Hepatocyte (in vitro differentiated cells): ENCODE data around the gene SLC22A6. TPM values are rescaled to one million over a fixed set of nuclear protein-coding genes. Genes with fewer than 3 reads are reported as not detected.

Source experiments
- DNase-seq: peaks from one replicate; pipeline ENCODE4 v3.0.0-alpha.2; 2016; ENCODE audit warnings: low spot score
- H2AFZ ChIP-seq: fragments of 200-600 bp; sonication (generic); 2 replicates; pipeline ENCODE4 v1.6.0; 2016; ENCODE audit warnings: antibody characterized with exemption, mild to moderate bottlenecking
- H3K27ac ChIP-seq: fragments of 200-600 bp; sonication (generic); 2 replicates; pipeline ENCODE4 v1.5.1; 2016; ENCODE audit warnings: mild to moderate bottlenecking
- H3K27me3 ChIP-seq: fragments of 200-600 bp; sonication (generic); 2 replicates; pipeline ENCODE4 v1.6.1; 2016
- H3K36me3 ChIP-seq: fragments of 200-600 bp; sonication (generic); replicated peaks from 2 replicates; pipeline ENCODE4 v1.5.1; 2016; ENCODE audit warnings: low read depth; ENCODE audit not compliant: insufficient read depth
- H3K4me1 ChIP-seq: fragments of 200-600 bp; sonication (generic); 2 replicates; pipeline ENCODE4 v1.5.1; 2016; ENCODE audit warnings: mild to moderate bottlenecking, moderate library complexity; ENCODE audit not compliant: insufficient read depth
- H3K4me2 ChIP-seq: fragments of 200-600 bp; sonication (generic); 2 replicates; pipeline ENCODE4 v1.6.0; 2016
- H3K4me3 ChIP-seq: fragments of 200-600 bp; sonication (generic); 2 replicates; pipeline ENCODE4 v1.5.1; 2016; ENCODE audit warnings: mild to moderate bottlenecking
- H3K79me2 ChIP-seq: fragments of 200-600 bp; sonication (generic); 2 replicates; pipeline ENCODE4 v1.6.0; 2017; ENCODE audit warnings: mild to moderate bottlenecking
- H3K9me2 ChIP-seq: fragments of 200-600 bp; sonication (generic); replicated peaks from 2 replicates; pipeline ENCODE4 v1.6.0; 2017; ENCODE audit warnings: mild to moderate bottlenecking; ENCODE audit not compliant: insufficient read depth
- H3K9me3 ChIP-seq: fragments of 200-600 bp; sonication (generic); 2 replicates; pipeline ENCODE4 v1.5.1; 2016; ENCODE audit warnings: low read depth, mild to moderate bottlenecking
- H4K20me1 ChIP-seq: fragments of 200-600 bp; sonication (generic); 2 replicates; pipeline ENCODE4 v1.6.0; 2016; ENCODE audit warnings: mild to moderate bottlenecking; ENCODE audit not compliant: insufficient read depth, poor library complexity, severe bottlenecking
- CTCF ChIP-seq: fragments of 200-600 bp; sonication (generic); IDR thresholded peaks from 2 replicates; pipeline ENCODE4 v1.5.1; 2016; ENCODE audit warnings: antibody characterized with exemption, mild to moderate bottlenecking; ENCODE audit not compliant: poor library complexity
- EZH2 ChIP-seq: fragments of 200-600 bp; sonication (generic); IDR thresholded peaks from 2 replicates; pipeline ENCODE4 v1.6.1; 2016; ENCODE audit warnings: antibody characterized with exemption, mild to moderate bottlenecking, borderline replicate concordance
- EZH2phosphoT487 ChIP-seq: fragments of 200-600 bp; sonication (generic); IDR thresholded peaks from one replicate; pipeline ENCODE4 v1.6.1; 2018; ENCODE audit warnings: antibody characterized with exemption, mild to moderate bottlenecking, low read depth, moderate library complexity; ENCODE audit not compliant: unreplicated experiment, severe bottlenecking
- WGBS: methylation state at CpG from one replicate; pipeline ENCODE4 v1.1.6; 2016; ENCODE audit warnings: low lambda C conversion rate; ENCODE audit errors: missing lambda C conversion rate; 5-methylcytosine and 5-hydroxymethylcytosine counted together
- polyA plus RNA-seq: library from polyadenylated mRNA; unstranded; fragments of >200 nt; fragmentation: Nextera tagmentation; extraction: Ambion mirVana; gene quantifications from 2 replicates; pipeline ENCODE4 v1.2.1, GENCODE V29; 2016
- total RNA-seq: library from RNA; depleted of rRNA; stranded (reverse); fragments of >200 nt; gene quantifications from 2 replicates; pipeline ENCODE4 v1.2.3, GENCODE V29; 2014

Gene SLC22A6
- total and polyA plus RNA-seq, 2 experiments from 2014 or later = not detected

GRCh38 chr11:62962391-62962790 is 22.4 kb downstream of the SLC22A6 start:
- H3K4me2 ChIP-seq = no peak overlapping the region
- TF ChIP-seq CTCF = no peak
- TF ChIP-seq EZH2 = no peak
- TF ChIP-seq EZH2phosphoT487 = no peak
- no peak overlapping the region for H3K4me3 ChIP-seq
- H2AFZ ChIP-seq = no peak overlapping the region
- no peak overlapping the region for H3K27ac ChIP-seq
- WGBS = 91% methylated on average over 2 of the region's 3 CpGs
- H3K79me2 ChIP-seq = no peaks in the 10 kb centered on the region
- H3K9me2 ChIP-seq = no peaks in the 10 kb centered on the region
- DNase-seq = no peak
- peaks cover 12% of the 10 kb centered on the region for H3K4me1 ChIP-seq
- H4K20me1 ChIP-seq = no peaks in the 10 kb centered on the region
- no peaks in the 10 kb centered on the region for H3K36me3 ChIP-seq
- no peaks in the 10 kb centered on the region for H3K27me3 ChIP-seq
- no peaks in the 10 kb centered on the region for H3K9me3 ChIP-seq

GRCh38 chr11:62961017-62961570 is 23.7 kb downstream of the SLC22A6 start:
- H2AFZ ChIP-seq = no peak overlapping the region
- peaks cover 12% of the 10 kb centered on the region for H3K4me1 ChIP-seq
- no peaks in the 10 kb centered on the region for H3K79me2 ChIP-seq
- DNase-seq = no peak
- no peaks in the 10 kb centered on the region for H4K20me1 ChIP-seq
- no peaks in the 10 kb centered on the region for H3K36me3 ChIP-seq
- TF ChIP-seq EZH2phosphoT487 (no peak), EZH2 (no peak), CTCF (no peak)
- no peaks in the 10 kb centered on the region for H3K27me3 ChIP-seq
- WGBS = 88% methylated on average over 4 of the region's 4 CpGs
- H3K27ac ChIP-seq = no peak overlapping the region
- no peaks in the 10 kb centered on the region for H3K9me2 ChIP-seq
- H3K9me3 ChIP-seq = no peaks in the 10 kb centered on the region
- H3K4me2 ChIP-seq = no peak overlapping the region
- H3K4me3 ChIP-seq = no peak overlapping the region

- H3K36me3 ChIP-seq = no peaks in the 10 kb centered on the region
- H2AFZ ChIP-seq = no peak overlapping the region
- peaks cover 12% of the 10 kb centered on the region for H3K4me1 ChIP-seq
- peak overlapping the region; percentile 72 for H3K27ac ChIP-seq
- H3K4me3 ChIP-seq = no peak overlapping the region
- peak overlapping the region; percentile 54 for H3K4me2 ChIP-seq
- no peaks in the 10 kb centered on the region for H3K27me3 ChIP-seq
- TF ChIP-seq EZH2phosphoT487 = no peak
- TF ChIP-seq EZH2 = no peak
- no peak for TF ChIP-seq CTCF
- no peaks in the 10 kb centered on the region for H3K9me2 ChIP-seq
- 100% methylated on average over 1 of the region's 1 CpG for WGBS
- no peaks in the 10 kb centered on the region for H4K20me1 ChIP-seq
- no peaks in the 10 kb centered on the region for H3K9me3 ChIP-seq
- H3K79me2 ChIP-seq = no peaks in the 10 kb centered on the region
- no peak for DNase-seq
These were observed 25.3 kb downstream of the SLC22A6 start for GRCh38 chr11:62959422-62959980.
